Panc1 (cell line): ENCODE results near the gene SERTAD2. TPM values are rescaled to one million over a fixed set of nuclear protein-coding genes. Genes with fewer than 3 reads are reported as not detected.

Source experiments
- ATAC-seq: fragments of 200-7000 bp; cut with Tn5 transposase; 2 replicates; pipeline ENCODE4 v1.9.1; 2020; ENCODE audit warnings: mild to moderate bottlenecking, moderate library complexity
- BruUV-seq: library from RNA; stranded (reverse); fragments of 400-500 nt; replicated peaks from 2 replicates; lab custom pipeline; 2021; lab: Mats Ljungman, UMichigan
- CTCF ChIA-PET: fragments of 300-600 bp; sonication (Branson Sonifier 250); formaldehyde crosslinking; loops from one replicate; lab custom pipeline; 2022; ENCODE audit warnings: antibody characterized with exemption; lab: Charles Lee
- POLR2A ChIA-PET: fragments of 300-600 bp; sonication (Branson Sonifier 250); formaldehyde crosslinking; loops from one replicate; lab custom pipeline; 2022; ENCODE audit warnings: antibody characterized with exemption; lab: Charles Lee
- DNase-seq: peaks from one replicate; pipeline ENCODE4 v3.0.0-alpha.2; 2010; ENCODE audit warnings: low read depth, low spot score
- H3K27ac ChIP-seq: 2 replicates; pipeline ENCODE4 v1.5.1; 2011; ENCODE audit warnings: mild to moderate bottlenecking, low read length, inconsistent platforms
- H3K27me3 ChIP-seq: fragments of 200-500 bp; sonication (Bioruptor generic); 2 replicates; pipeline ENCODE4 v1.6.0; 2014; ENCODE audit warnings: low read length, inconsistent platforms; ENCODE audit not compliant: control insufficient read depth, insufficient read depth
- H3K36me3 ChIP-seq: fragments of 200-500 bp; sonication (Bioruptor generic); 2 replicates; pipeline ENCODE4 v1.5.1; 2014; ENCODE audit warnings: inconsistent platforms, mild to moderate bottlenecking, low read length, moderate library complexity; ENCODE audit not compliant: control insufficient read depth, insufficient read depth
- H3K4me1 ChIP-seq: 2 replicates; pipeline ENCODE4 v1.5.1; 2011; ENCODE audit warnings: inconsistent platforms, mild to moderate bottlenecking, low read length, moderate library complexity; ENCODE audit not compliant: control insufficient read depth, insufficient read depth
- H3K4me3 ChIP-seq, 2 experiments: 2 replicates each; pipeline ENCODE4 v1.5.1; 2011 to 2012; ENCODE audit warnings: low read depth in 2 of 2, low read length in 2 of 2, mild to moderate bottlenecking in 2 of 2, inconsistent platforms in 1 of 2, moderate library complexity in 1 of 2
- H3K9me3 ChIP-seq: fragments of 200-500 bp; sonication (Bioruptor generic); 2 replicates; pipeline ENCODE4 v1.5.1; 2014; ENCODE audit warnings: low read depth, mild to moderate bottlenecking, inconsistent platforms, low read length, moderate library complexity; ENCODE audit not compliant: control insufficient read depth, insufficient read depth
- CTCF ChIP-seq: fragments of 450-650 bp; IDR thresholded peaks from 2 replicates; pipeline ENCODE4 v1.5.1; 2017; ENCODE audit warnings: mild to moderate bottlenecking
- POLR2AphosphoS5 ChIP-seq: IDR thresholded peaks from 2 replicates; pipeline ENCODE4 v1.6.1; 2012; ENCODE audit warnings: mild to moderate bottlenecking, low read depth, low read length, moderate library complexity
- REST ChIP-seq, 2 experiments: IDR thresholded peaks; 2 replicates each; pipeline ENCODE4 v1.6.1; 2011 to 2012; ENCODE audit warnings: low read depth in 2 of 2, control low read depth in 1 of 2, low read length in 1 of 2, mild to moderate bottlenecking in 1 of 2, moderate library complexity in 1 of 2; ENCODE audit not compliant: insufficient read depth in 1 of 2
- SIN3A ChIP-seq: IDR thresholded peaks from 2 replicates; pipeline ENCODE4 v1.6.1; 2012; ENCODE audit warnings: low read depth, mild to moderate bottlenecking, low read length, moderate library complexity, borderline replicate concordance; ENCODE audit not compliant: insufficient read depth
- TCF7L2 ChIP-seq: IDR thresholded peaks from 2 replicates; pipeline ENCODE4 v1.6.1; 2011; ENCODE audit warnings: mild to moderate bottlenecking, low read depth, low read length, inconsistent platforms
- in situ Hi-C: cut with HindIII; loops from 2 replicates; pipeline ENCODE4 v1.10.0; 2016; ENCODE audit warnings: low sequenced_read_pairs, low pct_unique_long_range_greater_than_20kb
- intact Hi-C: fragments of 100-400 bp; cut with micrococcal nuclease; formaldehyde crosslinking; loops from one replicate; pipeline ENCODE4 v1.10.0; 2022; ENCODE audit not compliant: unreplicated experiment
- total RNA-seq: library from RNA; stranded (reverse); gene quantifications from one replicate; pipeline ENCODE4 v1.2.1, GENCODE V29; 2021; ENCODE audit not compliant: unreplicated experiment

SERTAD2 gene
- total RNA-seq, 1 experiment from 2014 or later, result 24.3 TPM

GRCh38 chr2:64637931-64638330 lies 15.8 kb downstream of the SERTAD2 start:
- DNase-seq (no peak), ATAC-seq (no peak)
- no peaks in the 10 kb centered on the region; the same call in 1 of the 2 replicates for H3K36me3 ChIP-seq
- ChIA-PET CTCF (no interaction called here), POLR2A (no interaction called here)
- peaks cover 56% of the 10 kb centered on the region for H3K4me1 ChIP-seq
- no peak overlapping the region for H3K4me3 ChIP-seq
- intact Hi-C loops (no loop called here), in situ Hi-C loops (no loop called here)
- TF ChIP-seq POLR2AphosphoS5 (no peak), CTCF (no peak), TCF7L2 (no peak), SIN3A (no peak)
- no peak overlapping the region for H3K27ac ChIP-seq
- no TSS peak for BruUV-seq
- H3K9me3 ChIP-seq, result no peaks in the 10 kb centered on the region
- no peaks in the 10 kb centered on the region for H3K27me3 ChIP-seq

- Histone ChIP-seq H3K27ac (no peak overlapping the region), H3K4me1 (peaks cover 48% of the 10 kb centered on the region), H3K36me3 (no peaks in the 10 kb centered on the region; the same call in 1 of the 2 replicates), H3K4me3 (no peak overlapping the region), H3K27me3 (no peaks in the 10 kb centered on the region), H3K9me3 (no peaks in the 10 kb centered on the region)
- intact Hi-C loops (no loop called here), in situ Hi-C loops (no loop called here)
- ATAC-seq (no peak), DNase-seq (no peak)
- BruUV-seq, result no TSS peak
- CTCF ChIA-PET, result no interaction called here
- POLR2A ChIA-PET, result no interaction called here
- TF ChIP-seq POLR2AphosphoS5, result no peak
- TF ChIP-seq TCF7L2, result no peak
- TF ChIP-seq SIN3A, result no peak
- no peak for TF ChIP-seq REST (IDR thresholded peaks at IDR 0.05; ENCODE audit: insufficient read depth in 1 of 2, low read depth in 2 of 2, low read length in 1 of 2)
- no peak for TF ChIP-seq CTCF
These were observed 16.6 kb downstream of the SERTAD2 start for GRCh38 chr2:64637000-64637635.
